Measurements from ENCODE around the gene ADAM12. TPM values are rescaled to one million over a fixed set of nuclear protein-coding genes. Genes with fewer than 3 reads are reported as not detected.

The ADAM12 gene
- total and polyA plus RNA-seq, 5 experiments from 2014 or later: 0.49 TPM; not detected in 4

- Mint-ChIP-seq H3K4me1 (peaks cover 0 to 2% (median 0%) of the 10 kb centered on the region in 4 donors), H3K27ac (no peak overlapping the region), H3K4me3 (no peak overlapping the region), H3K27me3 (peaks cover 2 to 20% (median 5%) of the 10 kb centered on the region in 5 donors), H3K36me3 (peaks cover 0 to 3% (median 0%) of the 10 kb centered on the region in 3 donors), H3K9me3 (peaks cover 2 to 57% (median 20%) of the 10 kb centered on the region in 9 donors)
- ATAC-seq: no peak
- POLR2A ChIA-PET: no interaction called here
- DNase-seq: no peak
Observed at GRCh38 chr10:126422567-126422966, 34.3 kb upstream of the ADAM12 start.

GRCh38 chr10:126421756-126422256, 33.5 kb upstream of the ADAM12 start:
- Mint-ChIP-seq H3K4me3 (no peak overlapping the region), H3K4me1 (peaks cover 0 to 2% (median 0%) of the 10 kb centered on the region in 4 donors), H3K9me3 (peaks cover 2 to 58% (median 20%) of the 10 kb centered on the region in 9 donors), H3K36me3 (peaks cover 0 to 3% (median 0%) of the 10 kb centered on the region in 3 donors), H3K27me3 (peaks cover 2 to 12% (median 4%) of the 10 kb centered on the region in 5 donors), H3K27ac (no peak overlapping the region)
- POLR2A ChIA-PET: no interaction called here
- DNase-seq (no peak), ATAC-seq (no peak)

DNA sequence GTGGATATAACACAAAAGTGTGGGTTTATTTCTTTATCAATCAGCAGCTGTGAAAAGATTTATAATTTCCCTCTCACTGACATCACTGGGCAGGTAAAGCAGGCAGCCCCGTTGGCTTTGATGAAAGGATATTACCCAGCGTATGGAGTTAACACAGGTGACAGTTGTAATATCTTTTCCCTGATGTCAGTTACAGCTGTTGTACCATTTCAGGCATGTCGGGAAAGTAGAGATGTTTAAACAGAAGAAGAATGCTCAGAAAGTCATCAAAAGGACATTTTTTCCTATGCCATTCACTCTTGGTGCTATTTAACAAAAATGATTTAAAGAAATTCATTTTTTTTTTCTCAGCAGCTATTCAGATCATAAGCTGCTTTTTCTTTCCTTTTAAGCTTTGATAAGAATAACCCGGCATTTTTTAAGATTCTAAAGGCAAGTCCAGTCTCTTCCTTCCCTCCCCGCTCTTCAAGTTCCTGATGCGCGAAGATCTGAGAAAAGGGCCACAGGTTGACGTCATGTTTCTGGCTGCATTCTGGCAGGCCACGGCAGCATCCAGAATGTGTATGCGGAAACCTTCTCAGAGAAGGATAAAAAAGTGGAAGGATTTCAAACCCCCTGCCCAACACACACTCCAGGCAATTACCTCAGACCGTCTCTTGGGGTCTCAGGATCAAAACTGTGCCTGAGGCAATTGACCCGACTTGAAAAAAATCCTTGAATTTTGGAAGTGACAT, 32.5 kb upstream of the ADAM12 start:
- H3K4me3 Mint-ChIP-seq: no peak overlapping the region
- POLR2A ChIA-PET: no interaction called here
- no peak for DNase-seq
- no peaks in the 10 kb centered on the region for H3K4me1 Mint-ChIP-seq
- H3K27ac Mint-ChIP-seq: no peak overlapping the region
- H3K36me3 Mint-ChIP-seq: peaks cover 0 to 3% (median 0%) of the 10 kb centered on the region in 3 donors
- no peak for ATAC-seq
- H3K27me3 Mint-ChIP-seq: peaks cover 0 to 12% (median 3%) of the 10 kb centered on the region in 5 donors
- H3K9me3 Mint-ChIP-seq: peaks cover 2 to 62% (median 26%) of the 10 kb centered on the region in 9 donors

GRCh38 chr10:126417220-126417825, 29.0 kb upstream of the ADAM12 start:
- no peaks in the 10 kb centered on the region for H3K36me3 Mint-ChIP-seq
- peaks cover 0 to 28% (median 12%) of the 10 kb centered on the region in 9 donors for H3K9me3 Mint-ChIP-seq
- no peak for ATAC-seq

DNA sequence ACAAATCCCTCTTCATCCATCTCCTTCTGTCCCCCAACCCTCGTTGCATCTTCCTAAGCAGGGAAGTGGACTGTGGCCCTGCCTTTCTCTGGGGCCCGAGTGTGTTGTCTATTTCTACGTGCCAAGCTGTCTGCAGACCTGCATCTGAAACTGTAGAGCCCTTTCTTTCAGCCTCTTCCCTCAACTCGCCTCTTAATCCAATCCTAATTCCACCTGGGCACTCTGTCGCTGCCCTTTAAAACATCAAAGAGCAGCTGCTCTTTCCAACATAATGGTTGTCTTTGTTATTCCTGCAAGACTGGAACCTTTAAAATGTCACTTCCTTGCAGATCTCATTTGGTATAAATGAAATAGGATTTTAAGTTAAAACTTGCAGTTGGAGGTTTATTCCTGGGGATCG, 21.5 kb upstream of the ADAM12 start:
- ATAC-seq: no peak
- peaks cover 0 to 3% (median 0%) of the 10 kb centered on the region in 3 donors for H3K36me3 Mint-ChIP-seq
- no peak overlapping the region for H3K27ac Mint-ChIP-seq
- POLR2A ChIA-PET: no interaction called here
- peaks cover 0 to 17% (median 3%) of the 10 kb centered on the region in 5 donors for H3K27me3 Mint-ChIP-seq
- DNase-seq: no peak
- H3K4me3 Mint-ChIP-seq: no peak overlapping the region
- no peaks in the 10 kb centered on the region for H3K4me1 Mint-ChIP-seq
- peaks cover 0 to 2% (median 0%) of the 10 kb centered on the region in 9 donors for H3K9me3 Mint-ChIP-seq

More at GRCh38 chr10:126417220-126417825, 29.0 kb upstream of the ADAM12 start:
- no peaks in the 10 kb centered on the region for H3K4me1 Mint-ChIP-seq
- POLR2A ChIA-PET: no interaction called here
- H3K27me3 Mint-ChIP-seq: peaks cover 0 to 12% (median 3%) of the 10 kb centered on the region in 5 donors
- no peak overlapping the region for H3K4me3 Mint-ChIP-seq
- DNase-seq: no peak
- H3K27ac Mint-ChIP-seq: no peak overlapping the region

- Mint-ChIP-seq H3K4me3 (no peak overlapping the region), H3K27ac (no peak overlapping the region), H3K4me1 (no peaks in the 10 kb centered on the region), H3K27me3 (peaks cover 0 to 17% (median 3%) of the 10 kb centered on the region in 5 donors), H3K9me3 (peaks cover 0 to 2% (median 0%) of the 10 kb centered on the region in 9 donors), H3K36me3 (peaks cover 0 to 3% (median 0%) of the 10 kb centered on the region in 3 donors)
- ATAC-seq (no peak), DNase-seq (no peak)
- POLR2A ChIA-PET: no interaction called here
Observed at GRCh38 chr10:126408953-126409641, 20.8 kb upstream of the ADAM12 start.

GRCh38 chr10:126407831-126408230, 19.6 kb upstream of the ADAM12 start:
- POLR2A ChIA-PET: no interaction called here
- no peaks in the 10 kb centered on the region for H3K4me1 Mint-ChIP-seq
- no peak overlapping the region for H3K27ac Mint-ChIP-seq
- ATAC-seq (no peak), DNase-seq (no peak)
- no peaks in the 10 kb centered on the region for H3K9me3 Mint-ChIP-seq
- no peak overlapping the region for H3K4me3 Mint-ChIP-seq
- peaks cover 0 to 17% (median 3%) of the 10 kb centered on the region in 5 donors for H3K27me3 Mint-ChIP-seq
- H3K36me3 Mint-ChIP-seq: peaks cover 0 to 3% (median 0%) of the 10 kb centered on the region in 3 donors

DNA sequence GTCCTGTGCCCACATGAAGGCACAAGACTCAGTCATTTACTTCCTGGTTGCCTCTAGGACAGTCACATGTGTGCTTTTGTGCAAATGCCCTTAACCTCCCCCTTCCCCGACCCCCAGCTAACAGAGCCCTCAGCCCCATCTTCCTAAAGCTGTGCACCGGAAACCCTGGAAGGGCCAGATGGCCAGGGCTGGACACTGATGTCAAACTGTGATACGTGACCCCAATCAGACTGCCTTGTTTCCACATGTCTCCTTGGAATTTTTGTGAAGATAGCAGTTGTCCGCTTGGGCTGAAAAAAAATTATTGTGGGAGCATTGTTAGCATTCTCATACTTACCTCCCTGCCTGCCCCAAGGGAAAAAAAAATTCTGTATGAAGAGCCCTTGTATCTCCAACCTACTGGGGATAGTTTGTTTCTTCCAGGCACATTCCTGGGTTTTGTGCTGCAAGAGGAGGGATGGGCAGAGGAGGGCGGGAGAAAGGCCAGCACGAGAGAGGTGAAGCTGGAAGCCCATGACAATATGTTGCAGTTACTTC, 17.0 kb upstream of the ADAM12 start:
- Mint-ChIP-seq H3K4me3 (no peak overlapping the region), H3K27ac (no peak overlapping the region), H3K4me1 (no peaks in the 10 kb centered on the region), H3K9me3 (peaks cover 0 to 8% (median 0%) of the 10 kb centered on the region in 9 donors), H3K36me3 (peaks cover 0 to 3% (median 0%) of the 10 kb centered on the region in 3 donors), H3K27me3 (peaks cover 0 to 17% (median 0%) of the 10 kb centered on the region in 5 donors)
- POLR2A ChIA-PET: no interaction called here
- DNase-seq (no peak), ATAC-seq (no peak)

GRCh38 chr10:126402721-126403695, 14.7 kb upstream of the ADAM12 start:
- Mint-ChIP-seq H3K9me3 (peaks cover 0 to 8% (median 0%) of the 10 kb centered on the region in 9 donors), H3K36me3 (peaks cover 0 to 3% (median 0%) of the 10 kb centered on the region in 3 donors), H3K4me3 (no peak overlapping the region), H3K27ac (no peak overlapping the region), H3K4me1 (no peaks in the 10 kb centered on the region), H3K27me3 (peaks cover 0 to 3% (median 0%) of the 10 kb centered on the region in 5 donors)
- no peak for ATAC-seq
- POLR2A ChIA-PET: no interaction called here
- no peak for DNase-seq

- Mint-ChIP-seq H3K36me3 (peaks cover 0 to 3% (median 0%) of the 10 kb centered on the region in 3 donors), H3K27ac (no peak overlapping the region), H3K9me3 (peaks cover 0 to 16% (median 3%) of the 10 kb centered on the region in 9 donors), H3K4me1 (no peaks in the 10 kb centered on the region), H3K27me3 (peaks cover 0 to 17% (median 3%) of the 10 kb centered on the region in 5 donors), H3K4me3 (no peak overlapping the region)
- POLR2A ChIA-PET: no interaction called here
- DNase-seq (no peak), ATAC-seq (no peak)
Observed at GRCh38 chr10:126400641-126401040, 12.4 kb upstream of the ADAM12 start.

- peaks cover 0 to 28% (median 3%) of the 10 kb centered on the region in 9 donors for H3K9me3 Mint-ChIP-seq
- no peak overlapping the region for H3K27ac Mint-ChIP-seq
- ATAC-seq: no peak
- POLR2A ChIA-PET: no interaction called here
- no peaks in the 10 kb centered on the region for H3K36me3 Mint-ChIP-seq
- no peaks in the 10 kb centered on the region for H3K4me1 Mint-ChIP-seq
- no peak for DNase-seq
- H3K4me3 Mint-ChIP-seq: no peak overlapping the region
- H3K27me3 Mint-ChIP-seq: peaks cover 0 to 18% (median 3%) of the 10 kb centered on the region in 5 donors
Observed at GRCh38 chr10:126398924-126399323, 10.6 kb upstream of the ADAM12 start.

GRCh38 chr10:126398383-126398743, 10.1 kb upstream of the ADAM12 start:
- H3K9me3 Mint-ChIP-seq: peaks cover 0 to 28% (median 3%) of the 10 kb centered on the region in 9 donors
- H3K4me3 Mint-ChIP-seq: no peak overlapping the region
- H3K4me1 Mint-ChIP-seq: no peaks in the 10 kb centered on the region
- peaks cover 0 to 18% (median 3%) of the 10 kb centered on the region in 5 donors for H3K27me3 Mint-ChIP-seq
- H3K36me3 Mint-ChIP-seq: no peaks in the 10 kb centered on the region
- ATAC-seq (no peak), DNase-seq (no peak)
- H3K27ac Mint-ChIP-seq: no peak overlapping the region
- POLR2A ChIA-PET: no interaction called here
